ENCODE results near the gene PCGF2.
"Not testable (repeated sequence)": the region's sequence is repeated elsewhere in the genome, so short reads cannot be mapped to it uniquely, and the experiment has no call there.

Gene PCGF2

DNA sequence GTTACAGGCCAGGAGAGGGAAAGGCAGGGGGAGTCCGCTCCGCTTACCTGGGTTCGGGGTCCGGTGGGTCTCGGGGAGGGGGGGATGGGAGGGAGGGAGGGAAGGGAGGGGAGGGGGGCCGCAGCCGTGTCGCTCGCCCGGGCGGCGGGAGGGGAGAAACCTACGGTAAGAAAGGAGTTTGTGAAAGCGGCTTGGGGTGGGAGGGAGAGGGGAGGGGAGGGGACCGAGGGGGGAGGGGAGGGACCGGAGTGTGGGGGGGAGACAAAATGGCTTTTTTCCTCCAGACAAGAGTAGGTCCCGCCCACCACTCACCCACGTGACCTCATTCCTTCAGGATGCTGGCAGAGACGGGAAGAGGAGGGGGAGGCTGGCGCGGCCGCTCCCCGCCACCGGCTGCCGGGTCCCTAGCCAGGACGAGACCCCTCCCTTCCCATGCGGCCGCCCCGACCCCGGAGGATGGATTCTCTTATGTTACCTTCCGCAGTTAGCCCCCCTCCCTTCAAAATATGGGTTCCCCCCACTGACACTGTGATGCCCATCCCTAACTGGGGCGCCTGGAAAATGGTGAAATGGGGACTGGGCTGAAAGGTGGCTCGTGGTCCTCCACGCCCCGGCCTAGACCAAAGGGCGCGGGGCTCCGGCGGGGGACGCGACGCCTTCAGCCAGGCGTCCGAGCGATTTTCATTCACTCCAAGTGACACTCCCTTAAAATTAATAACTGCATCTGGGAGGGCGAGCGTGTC is at the start of gene PCGF2:
Gene PCGF2, minus strand, starts transcription at position 188 of the 743 bp plus-strand sequence. CDS start 7,934 bp downstream, outside the sequence.
- TF ChIP-seq, protein P1, sequence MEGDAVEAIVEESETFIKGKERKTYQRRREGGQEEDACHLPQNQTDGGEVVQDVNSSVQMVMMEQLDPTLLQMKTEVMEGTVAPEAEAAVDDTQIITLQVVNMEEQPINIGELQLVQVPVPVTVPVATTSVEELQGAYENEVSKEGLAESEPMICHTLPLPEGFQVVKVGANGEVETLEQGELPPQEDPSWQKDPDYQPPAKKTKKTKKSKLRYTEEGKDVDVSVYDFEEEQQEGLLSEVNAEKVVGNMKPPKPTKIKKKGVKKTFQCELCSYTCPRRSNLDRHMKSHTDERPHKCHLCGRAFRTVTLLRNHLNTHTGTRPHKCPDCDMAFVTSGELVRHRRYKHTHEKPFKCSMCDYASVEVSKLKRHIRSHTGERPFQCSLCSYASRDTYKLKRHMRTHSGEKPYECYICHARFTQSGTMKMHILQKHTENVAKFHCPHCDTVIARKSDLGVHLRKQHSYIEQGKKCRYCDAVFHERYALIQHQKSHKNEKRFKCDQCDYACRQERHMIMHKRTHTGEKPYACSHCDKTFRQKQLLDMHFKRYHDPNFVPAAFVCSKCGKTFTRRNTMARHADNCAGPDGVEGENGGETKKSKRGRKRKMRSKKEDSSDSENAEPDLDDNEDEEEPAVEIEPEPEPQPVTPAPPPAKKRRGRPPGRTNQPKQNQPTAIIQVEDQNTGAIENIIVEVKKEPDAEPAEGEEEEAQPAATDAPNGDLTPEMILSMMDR (IDR thresholded peaks at IDR 0.05; ENCODE audit: borderline replicate concordance, control extremely low read depth, extremely low read depth, insufficient read depth, missing control alignments) = no peak
- in situ Hi-C loops (cut with MboI; ENCODE audit: low sequenced_read_pairs, unreplicated experiment) = no loop called here
- peak; percentile 77 for DNase-seq (ENCODE audit: low spot score)

DNA sequence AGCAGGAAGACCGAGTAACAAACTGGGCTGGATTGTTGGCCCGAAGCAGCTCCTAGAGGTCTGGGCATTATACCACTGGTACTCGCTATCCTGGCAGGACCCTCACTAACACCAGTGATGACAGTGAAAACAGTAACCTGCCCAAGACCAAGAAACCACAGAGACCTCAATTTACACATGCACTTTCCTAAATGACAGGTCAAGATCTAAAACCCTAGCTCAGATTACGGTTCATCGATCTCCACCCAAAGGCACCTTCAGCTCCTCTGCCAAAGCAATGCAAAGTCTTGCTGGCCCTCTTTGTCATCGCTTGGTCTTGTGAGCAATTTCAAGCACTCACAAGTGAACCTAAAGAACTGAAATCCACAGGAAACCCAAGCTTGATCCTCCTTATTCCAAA is 49.7 kb upstream of the PCGF2 start:
- in situ Hi-C loops (cut with MboI; ENCODE audit: low sequenced_read_pairs, unreplicated experiment) = no loop called here
- no peak for DNase-seq (ENCODE audit: low spot score)
- TF ChIP-seq, protein P1 (IDR thresholded peaks at IDR 0.05; ENCODE audit: borderline replicate concordance, control extremely low read depth, extremely low read depth, insufficient read depth, missing control alignments) = no peak

DNA sequence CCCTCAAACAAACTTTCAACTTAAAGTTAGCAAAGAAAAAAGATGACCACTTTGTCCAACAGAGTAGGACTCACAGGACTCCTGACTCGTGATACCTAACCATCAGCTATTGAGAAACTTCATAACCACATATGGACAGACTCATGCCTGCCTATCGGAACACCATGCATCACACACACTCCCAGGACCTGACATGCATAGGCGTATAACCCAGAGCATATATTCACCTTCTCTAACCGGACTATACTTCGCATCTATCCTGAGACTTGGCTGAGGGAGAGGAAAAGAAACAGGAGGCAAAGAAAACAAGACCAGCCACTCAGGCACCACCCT is 49.0 kb upstream of the PCGF2 start:
- in situ Hi-C loops (cut with MboI; ENCODE audit: low sequenced_read_pairs, unreplicated experiment) = no loop called here
- no peak for DNase-seq (ENCODE audit: low spot score)
- TF ChIP-seq, protein P1 (IDR thresholded peaks at IDR 0.05; ENCODE audit: borderline replicate concordance, control extremely low read depth, extremely low read depth, insufficient read depth, missing control alignments) = no peak

DNA sequence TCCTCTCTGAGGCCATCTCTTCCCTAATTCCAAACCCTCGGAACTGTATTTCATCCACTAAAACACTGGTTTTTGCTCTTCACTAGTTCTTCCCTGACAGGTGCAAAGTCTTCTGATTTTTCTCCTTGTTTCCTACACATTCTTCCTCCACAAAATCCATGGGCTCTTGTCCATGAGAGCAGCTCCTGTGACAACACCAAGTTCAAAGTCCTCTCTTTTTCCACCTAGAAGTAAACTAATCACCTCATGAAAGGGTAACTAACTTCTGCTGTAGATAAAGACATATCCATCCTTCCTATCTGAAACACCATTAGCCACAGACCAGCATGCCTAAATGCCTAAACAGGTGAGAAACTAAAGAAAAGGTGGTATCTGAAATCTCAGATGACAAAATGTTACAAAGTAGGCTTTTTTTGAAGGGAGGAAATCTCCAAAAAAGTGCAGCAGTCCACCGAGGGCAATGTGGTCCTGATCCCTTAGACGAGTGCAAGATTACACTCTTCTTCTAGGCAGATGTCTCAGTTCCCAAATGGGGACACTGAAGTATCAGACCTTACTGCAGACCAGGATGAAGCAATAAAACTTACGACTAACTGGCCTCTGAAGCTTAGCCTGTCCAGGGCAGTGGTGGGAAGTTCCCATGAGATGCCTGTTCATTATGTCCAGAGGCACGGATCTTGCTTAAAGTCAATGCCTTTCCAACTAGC is 48.5 kb upstream of the PCGF2 start:
- DNase-seq (ENCODE audit: low spot score) = no peak
- in situ Hi-C loops (cut with MboI; ENCODE audit: low sequenced_read_pairs, unreplicated experiment) = no loop called here
- TF ChIP-seq, protein P1 (IDR thresholded peaks at IDR 0.05; ENCODE audit: borderline replicate concordance, control extremely low read depth, extremely low read depth, insufficient read depth, missing control alignments) = no peak

DNA sequence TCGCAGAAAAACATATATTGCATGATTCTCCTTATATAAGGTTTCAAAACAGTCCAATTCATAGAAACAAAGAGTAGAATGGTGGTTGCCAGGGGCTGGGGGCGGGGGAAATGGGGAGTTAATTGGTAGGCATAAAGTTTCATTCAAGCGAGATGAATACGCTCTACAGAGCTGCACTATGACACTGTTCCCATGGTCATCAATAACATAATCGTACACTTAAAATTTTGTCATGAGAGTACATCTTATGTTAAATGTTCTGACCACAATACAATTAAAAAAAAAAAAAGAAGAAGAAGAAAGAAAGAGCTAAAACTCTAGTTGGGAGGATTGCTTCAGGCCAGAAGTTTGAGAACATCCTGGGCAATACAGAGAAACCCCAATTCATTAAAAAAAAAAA is 46.1 kb upstream of the PCGF2 start:
- no peak for DNase-seq (ENCODE audit: low spot score)
- in situ Hi-C loops (cut with MboI; ENCODE audit: low sequenced_read_pairs, unreplicated experiment) = no loop called here

DNA sequence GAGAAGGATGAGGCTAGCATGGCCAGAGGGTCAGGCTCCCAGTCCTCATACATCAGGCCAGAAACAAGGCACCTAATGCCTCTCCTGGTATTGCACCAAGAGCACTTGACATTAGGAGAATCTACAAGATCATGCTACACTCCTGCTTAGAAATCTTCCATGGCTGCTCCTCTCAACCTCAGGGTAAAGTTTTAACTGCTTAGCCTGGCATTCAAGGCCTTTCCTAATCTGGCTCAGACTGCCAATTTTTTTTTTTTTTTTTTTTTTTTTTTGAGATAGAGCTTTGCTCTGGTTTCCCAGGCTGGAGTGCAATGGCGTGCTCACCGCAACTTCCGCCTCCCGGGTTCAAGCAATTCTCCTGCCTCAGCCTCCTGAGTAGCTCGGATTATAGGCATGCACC is 43.0 kb upstream of the PCGF2 start:
- DNase-seq (ENCODE audit: low spot score) = no peak
- TF ChIP-seq, protein P1 (IDR thresholded peaks at IDR 0.05; ENCODE audit: borderline replicate concordance, control extremely low read depth, extremely low read depth, insufficient read depth, missing control alignments) = no peak
- in situ Hi-C loops (cut with MboI; ENCODE audit: low sequenced_read_pairs, unreplicated experiment) = no loop called here

More for the DNA sequence above, 46.1 kb upstream of the PCGF2 start:
- TF ChIP-seq, protein P1 (IDR thresholded peaks at IDR 0.05; ENCODE audit: borderline replicate concordance, control extremely low read depth, extremely low read depth, insufficient read depth, missing control alignments) = no peak

DNA sequence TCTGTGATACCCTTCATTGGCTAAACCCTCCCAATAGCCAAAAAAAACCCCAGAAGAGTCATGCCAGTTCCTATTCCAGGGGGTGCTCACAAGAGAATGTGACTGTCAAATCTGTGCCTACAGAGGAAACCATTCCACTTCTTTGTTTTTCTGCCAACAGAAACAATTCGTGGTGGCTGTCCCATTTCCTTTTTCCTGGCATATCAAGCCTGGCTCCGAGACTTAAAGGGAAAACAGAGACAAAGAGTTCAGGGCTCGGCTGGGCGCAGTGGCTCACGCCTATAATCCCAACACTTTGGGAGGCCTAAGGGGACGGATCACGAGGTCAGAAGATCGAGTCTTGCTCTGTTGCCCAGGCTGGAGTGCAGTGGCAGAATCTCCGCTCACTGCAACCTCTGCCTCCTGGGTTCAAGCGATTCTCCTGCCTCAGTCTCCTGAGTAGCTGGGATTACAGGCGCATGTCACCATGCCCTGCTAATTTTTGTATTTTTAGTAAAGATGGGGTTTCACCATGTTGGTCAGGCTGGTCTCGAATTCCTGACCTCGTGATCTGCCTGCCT is 42.1 kb upstream of the PCGF2 start:
- in situ Hi-C loops (cut with MboI; ENCODE audit: low sequenced_read_pairs, unreplicated experiment); DNase-seq (ENCODE audit: low spot score): not testable (repeated sequence)

Measured in GM13976 (cell line).